ENCODE results near the gene DENND1A.

DENND1A gene

GRCh38 chr9:123753669-123754258 lies 176.2 kb downstream of the DENND1A start:
- H3K36me3 ChIP-seq (ENCODE audit: control insufficient read depth, insufficient read depth, low read length), result no peaks in the 10 kb centered on the region
- H3K27me3 ChIP-seq (ENCODE audit: control insufficient read depth, insufficient read depth, low read length), result no peaks in the 10 kb centered on the region
- no CpG with 5 or more reads among the region's 2 CpGs for WGBS (ENCODE audit: insufficient coverage, insufficient read length)
- H3K4me3 ChIP-seq (ENCODE audit: low read length), result no peak overlapping the region
- no peaks in the 10 kb centered on the region for H3K9me3 ChIP-seq (ENCODE audit: control insufficient read depth, insufficient read depth, low read length)
- no peak overlapping the region for H3K27ac ChIP-seq (ENCODE audit: low read length)
- peaks cover 2% of the 10 kb centered on the region; the same call in 1 of the 2 replicates for H3K4me1 ChIP-seq (ENCODE audit: control insufficient read depth, insufficient read depth, low read length)
- DNase-seq (ENCODE audit: low read depth, low spot score), result no peak

DNA sequence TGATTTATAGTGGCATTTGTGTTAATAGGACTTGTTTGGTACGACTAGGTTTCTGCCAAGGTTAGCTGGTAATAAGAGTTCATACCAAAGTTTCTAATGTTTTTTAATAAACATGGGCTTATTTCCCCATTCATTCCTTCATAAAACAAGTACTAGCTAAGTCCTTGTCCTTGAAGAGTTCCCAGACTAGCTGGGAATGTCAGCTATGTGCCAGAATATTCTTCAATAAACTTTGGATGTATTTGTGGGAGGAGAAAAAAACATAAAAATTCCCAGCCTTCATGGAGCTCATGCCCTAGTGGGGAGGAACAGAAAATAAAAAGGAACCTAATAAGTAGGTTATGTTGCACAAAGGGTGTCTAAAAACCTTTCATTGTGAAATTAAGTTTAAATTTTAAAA lies 176.9 kb downstream of the DENND1A start:
- whole genome bisulfite sequencing (ENCODE audit: insufficient coverage, insufficient read length), result no CpG with 5 or more reads among the region's 1 CpG
- Histone ChIP-seq H3K27me3 (ENCODE audit: control insufficient read depth, insufficient read depth, low read length) (no peaks in the 10 kb centered on the region), H3K4me1 (ENCODE audit: control insufficient read depth, insufficient read depth, low read length) (peaks cover 2% of the 10 kb centered on the region; the same call in 1 of the 2 replicates), H3K4me3 (ENCODE audit: low read length) (no peak overlapping the region), H3K9me3 (ENCODE audit: control insufficient read depth, insufficient read depth, low read length) (no peaks in the 10 kb centered on the region), H3K27ac (ENCODE audit: low read length) (no peak overlapping the region), H3K36me3 (ENCODE audit: control insufficient read depth, insufficient read depth, low read length) (no peaks in the 10 kb centered on the region)
- DNase-seq (ENCODE audit: low read depth, low spot score), result no peak

DNA sequence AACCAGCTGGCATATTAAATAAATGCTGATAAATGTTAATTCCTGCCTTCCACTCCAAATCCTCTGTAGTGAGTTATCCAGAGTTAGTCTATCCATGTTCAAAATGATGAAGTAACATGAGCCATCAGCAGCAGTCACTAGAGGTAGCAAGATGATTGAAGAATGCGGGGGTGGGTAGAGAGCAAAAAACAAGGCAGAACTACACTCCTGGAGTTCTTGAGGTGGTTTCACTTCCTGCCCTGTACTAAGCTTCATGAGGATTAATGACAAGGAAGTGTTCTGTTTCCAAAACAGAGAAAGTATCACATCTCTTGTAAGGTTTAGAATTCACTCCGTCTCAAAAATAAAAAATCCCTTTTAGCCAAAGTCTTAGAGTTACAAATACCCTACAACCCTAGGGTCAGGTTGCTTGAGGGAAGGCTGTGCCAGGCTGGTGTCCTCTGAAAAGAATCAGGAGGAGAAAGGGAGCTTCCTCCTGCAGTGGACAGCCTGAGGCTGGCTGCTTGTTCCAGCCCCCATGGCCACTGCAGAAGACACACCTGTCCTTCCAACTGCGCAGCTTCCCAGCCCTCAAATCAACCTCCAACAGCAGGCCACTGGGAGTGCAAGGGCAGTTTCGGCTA lies 180.2 kb downstream of the DENND1A start:
- Histone ChIP-seq H3K27me3 (ENCODE audit: control insufficient read depth, insufficient read depth, low read length) (no peaks in the 10 kb centered on the region), H3K36me3 (ENCODE audit: control insufficient read depth, insufficient read depth, low read length) (no peaks in the 10 kb centered on the region), H3K27ac (ENCODE audit: low read length) (no peak overlapping the region), H3K4me1 (ENCODE audit: control insufficient read depth, insufficient read depth, low read length) (peaks cover 2% of the 10 kb centered on the region; the same call in 1 of the 2 replicates), H3K9me3 (ENCODE audit: control insufficient read depth, insufficient read depth, low read length) (no peaks in the 10 kb centered on the region), H3K4me3 (ENCODE audit: low read length) (no peak overlapping the region)
- no CpG with 5 or more reads among the region's 4 CpGs for WGBS (ENCODE audit: insufficient coverage, insufficient read length)
- no peak for DNase-seq (ENCODE audit: low read depth, low spot score)

GRCh38 chr9:123746765-123747164 lies 183.2 kb downstream of the DENND1A start:
- H3K4me3 ChIP-seq (ENCODE audit: low read length), result no peak overlapping the region
- no peaks in the 10 kb centered on the region for H3K36me3 ChIP-seq (ENCODE audit: control insufficient read depth, insufficient read depth, low read length)
- DNase-seq (ENCODE audit: low read depth, low spot score), result no peak
- H3K27me3 ChIP-seq (ENCODE audit: control insufficient read depth, insufficient read depth, low read length), result no peaks in the 10 kb centered on the region
- no peaks in the 10 kb centered on the region for H3K9me3 ChIP-seq (ENCODE audit: control insufficient read depth, insufficient read depth, low read length)
- H3K4me1 ChIP-seq (ENCODE audit: control insufficient read depth, insufficient read depth, low read length), result peaks cover 2% of the 10 kb centered on the region
- no CpG with 5 or more reads among the region's 1 CpG for WGBS (ENCODE audit: insufficient coverage, insufficient read length)
- no peak overlapping the region for H3K27ac ChIP-seq (ENCODE audit: low read length)

- no CpG with 5 or more reads among the region's 1 CpG for WGBS (ENCODE audit: insufficient coverage, insufficient read length)
- DNase-seq (ENCODE audit: low read depth, low spot score), result no peak
- H3K4me3 ChIP-seq (ENCODE audit: low read length), result no peak overlapping the region
Observed at GRCh38 chr9:123745933-123746332, 184.0 kb downstream of the DENND1A start.

DNA sequence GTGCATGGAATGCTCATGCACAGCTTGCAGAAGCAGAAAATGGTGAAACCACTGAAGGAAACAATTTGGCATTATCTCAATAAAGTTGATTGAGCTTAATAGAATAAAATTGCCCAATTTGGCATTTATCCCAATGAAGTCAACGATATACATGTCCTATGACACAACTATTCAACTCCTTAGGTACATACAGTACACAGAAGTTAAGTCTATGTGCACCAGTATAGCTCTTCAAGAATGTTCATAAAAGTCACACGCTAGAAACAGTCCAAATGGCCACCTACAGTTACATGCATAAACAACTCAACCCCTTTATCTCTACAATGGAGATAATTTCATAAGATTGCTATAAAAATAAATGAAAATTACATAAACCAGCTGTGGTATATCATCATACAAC lies 184.5 kb downstream of the DENND1A start:
- Histone ChIP-seq H3K4me3 (ENCODE audit: low read length) (no peak overlapping the region), H3K27me3 (ENCODE audit: control insufficient read depth, insufficient read depth, low read length) (no peaks in the 10 kb centered on the region), H3K27ac (ENCODE audit: low read length) (no peak overlapping the region), H3K4me1 (ENCODE audit: control insufficient read depth, insufficient read depth, low read length) (peaks cover 2% of the 10 kb centered on the region), H3K9me3 (ENCODE audit: control insufficient read depth, insufficient read depth, low read length) (no peaks in the 10 kb centered on the region), H3K36me3 (ENCODE audit: control insufficient read depth, insufficient read depth, low read length) (no peaks in the 10 kb centered on the region)
- no peak for DNase-seq (ENCODE audit: low read depth, low spot score)
- no CpG with 5 or more reads among the region's 2 CpGs for WGBS (ENCODE audit: insufficient coverage, insufficient read length)

More at GRCh38 chr9:123745933-123746332, 184.0 kb downstream of the DENND1A start:
- no peaks in the 10 kb centered on the region for H3K9me3 ChIP-seq (ENCODE audit: control insufficient read depth, insufficient read depth, low read length)
- no peaks in the 10 kb centered on the region for H3K36me3 ChIP-seq (ENCODE audit: control insufficient read depth, insufficient read depth, low read length)
- H3K27ac ChIP-seq (ENCODE audit: low read length), result no peak overlapping the region
- H3K4me1 ChIP-seq (ENCODE audit: control insufficient read depth, insufficient read depth, low read length), result peaks cover 2% of the 10 kb centered on the region
- H3K27me3 ChIP-seq (ENCODE audit: control insufficient read depth, insufficient read depth, low read length), result no peaks in the 10 kb centered on the region

DNA sequence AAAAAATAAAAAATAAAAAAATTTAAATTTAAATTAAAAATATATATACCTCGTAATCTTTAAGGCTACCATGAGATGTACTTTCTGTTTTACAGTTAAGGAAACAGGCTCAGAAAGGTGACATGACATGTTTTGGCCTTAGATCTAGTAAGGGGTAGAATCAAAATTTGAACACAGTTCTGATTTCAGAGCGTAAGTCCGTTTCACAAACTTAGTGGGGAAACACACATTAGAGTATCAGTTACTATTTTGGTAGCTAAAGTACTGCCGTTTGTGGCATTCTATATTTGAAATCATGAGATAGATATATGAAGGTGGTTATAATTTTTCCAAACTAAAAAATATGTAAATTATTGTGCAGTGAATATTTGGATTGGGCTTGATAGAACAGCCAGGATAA lies 186.2 kb downstream of the DENND1A start:
- no peak for DNase-seq (ENCODE audit: low read depth, low spot score)
- WGBS (ENCODE audit: insufficient coverage, insufficient read length), result no CpG with 5 or more reads among the region's 4 CpGs
- Histone ChIP-seq H3K4me1 (ENCODE audit: control insufficient read depth, insufficient read depth, low read length) (no peaks in the 10 kb centered on the region; the same call in 1 of the 2 replicates), H3K36me3 (ENCODE audit: control insufficient read depth, insufficient read depth, low read length) (no peaks in the 10 kb centered on the region), H3K27ac (ENCODE audit: low read length) (no peak overlapping the region), H3K4me3 (ENCODE audit: low read length) (no peak overlapping the region), H3K27me3 (ENCODE audit: control insufficient read depth, insufficient read depth, low read length) (no peaks in the 10 kb centered on the region), H3K9me3 (ENCODE audit: control insufficient read depth, insufficient read depth, low read length) (no peaks in the 10 kb centered on the region)

DNA sequence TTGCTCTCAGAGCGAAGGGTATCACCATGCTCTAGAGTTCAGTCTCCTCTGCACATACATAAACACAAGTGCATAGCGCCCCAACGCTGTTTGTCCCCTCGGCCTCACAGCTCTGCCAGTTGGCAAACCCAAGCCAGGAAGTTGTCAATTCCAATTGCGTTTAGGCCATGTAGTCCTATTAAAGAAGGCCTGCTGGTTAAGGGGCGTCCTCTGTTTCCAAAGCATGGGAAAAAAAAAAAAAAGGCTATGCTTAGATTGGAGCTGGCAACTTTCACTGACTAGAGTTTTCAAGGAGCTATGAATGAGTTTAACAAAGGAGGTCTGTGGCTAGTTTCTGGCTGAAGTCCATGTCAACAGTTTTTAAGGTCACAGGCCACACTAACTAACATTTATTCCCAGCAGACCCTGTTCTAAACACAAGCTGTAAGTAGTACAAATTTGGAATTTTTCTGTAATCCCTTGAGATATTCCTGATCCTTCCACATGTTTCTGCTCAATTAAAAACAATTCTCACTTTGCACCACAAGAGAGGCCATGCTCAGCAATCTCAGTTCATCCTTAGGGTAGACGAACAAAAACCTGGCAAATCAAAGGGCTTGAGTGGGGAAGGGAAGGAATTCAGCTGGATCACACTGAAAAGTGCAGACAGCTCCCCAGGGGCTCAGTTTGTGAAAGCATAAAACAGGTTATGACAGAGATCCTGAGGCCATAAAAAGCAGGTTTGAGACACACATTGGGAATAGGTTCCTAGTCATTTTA lies 187.7 kb downstream of the DENND1A start:
- WGBS (ENCODE audit: insufficient coverage, insufficient read length), result no CpG with 5 or more reads among the region's 7 CpGs
- Histone ChIP-seq H3K27ac (ENCODE audit: low read length) (no peak overlapping the region), H3K4me1 (ENCODE audit: control insufficient read depth, insufficient read depth, low read length) (no peaks in the 10 kb centered on the region; the same call in 1 of the 2 replicates), H3K9me3 (ENCODE audit: control insufficient read depth, insufficient read depth, low read length) (no peaks in the 10 kb centered on the region), H3K36me3 (ENCODE audit: control insufficient read depth, insufficient read depth, low read length) (no peaks in the 10 kb centered on the region), H3K4me3 (ENCODE audit: low read length) (no peak overlapping the region), H3K27me3 (ENCODE audit: control insufficient read depth, insufficient read depth, low read length) (no peaks in the 10 kb centered on the region)
- no peak for DNase-seq (ENCODE audit: low read depth, low spot score)

- no peak for DNase-seq (ENCODE audit: low read depth, low spot score)
- no peaks in the 10 kb centered on the region for H3K27me3 ChIP-seq (ENCODE audit: control insufficient read depth, insufficient read depth, low read length)
- no peak overlapping the region for H3K4me3 ChIP-seq (ENCODE audit: low read length)
- H3K9me3 ChIP-seq (ENCODE audit: control insufficient read depth, insufficient read depth, low read length), result no peaks in the 10 kb centered on the region
- no peaks in the 10 kb centered on the region for H3K36me3 ChIP-seq (ENCODE audit: control insufficient read depth, insufficient read depth, low read length)
- no peak overlapping the region for H3K27ac ChIP-seq (ENCODE audit: low read length)
- no peaks in the 10 kb centered on the region; the same call in 1 of the 2 replicates for H3K4me1 ChIP-seq (ENCODE audit: control insufficient read depth, insufficient read depth, low read length)
- no CpG with 5 or more reads among the region's 3 CpGs for WGBS (ENCODE audit: insufficient coverage, insufficient read length)
Observed at GRCh38 chr9:123741214-123741613, 188.7 kb downstream of the DENND1A start.

DNA sequence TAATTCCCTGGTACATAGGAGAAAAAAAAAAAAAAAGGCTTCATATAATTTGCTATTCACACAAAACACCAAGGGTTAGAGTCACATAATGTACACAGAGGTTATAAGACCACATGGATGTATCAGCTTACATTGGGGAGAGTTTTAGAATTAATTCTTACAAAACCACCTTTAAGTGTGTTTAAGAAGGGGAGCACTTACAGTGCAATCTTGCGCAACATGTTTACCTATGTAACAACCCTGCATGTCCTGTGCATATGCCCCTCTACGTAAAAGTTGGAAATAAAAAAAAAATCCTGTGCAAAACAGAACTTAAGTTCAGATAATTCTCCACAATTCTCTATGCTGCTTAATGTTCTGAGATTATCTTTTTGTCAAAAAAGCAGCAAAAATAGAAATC lies 190.0 kb downstream of the DENND1A start:
- no peak overlapping the region for H3K27ac ChIP-seq (ENCODE audit: low read length)
- no peak overlapping the region for H3K4me3 ChIP-seq (ENCODE audit: low read length)
- no peak for DNase-seq (ENCODE audit: low read depth, low spot score)
- H3K9me3 ChIP-seq (ENCODE audit: control insufficient read depth, insufficient read depth, low read length), result no peaks in the 10 kb centered on the region
- H3K4me1 ChIP-seq (ENCODE audit: control insufficient read depth, insufficient read depth, low read length), result no peaks in the 10 kb centered on the region; the same call in 1 of the 2 replicates
- no CpG with 5 or more reads among the region's 2 CpGs for WGBS (ENCODE audit: insufficient coverage, insufficient read length)
- H3K27me3 ChIP-seq (ENCODE audit: control insufficient read depth, insufficient read depth, low read length), result no peaks in the 10 kb centered on the region
- no peaks in the 10 kb centered on the region for H3K36me3 ChIP-seq (ENCODE audit: control insufficient read depth, insufficient read depth, low read length)

All from iPS DF 6.9 (cell line).